ENCODE results near the gene MTREX. TPM values are rescaled to one million over a fixed set of nuclear protein-coding genes. Genes with fewer than 3 reads are reported as not detected.

Gene MTREX
- total and polyA plus RNA-seq, 2 of the 8 experiments (the other 6 are each of a cell fraction or from before 2014, with no cell fraction given) = 16.0 to 130 TPM

DNA sequence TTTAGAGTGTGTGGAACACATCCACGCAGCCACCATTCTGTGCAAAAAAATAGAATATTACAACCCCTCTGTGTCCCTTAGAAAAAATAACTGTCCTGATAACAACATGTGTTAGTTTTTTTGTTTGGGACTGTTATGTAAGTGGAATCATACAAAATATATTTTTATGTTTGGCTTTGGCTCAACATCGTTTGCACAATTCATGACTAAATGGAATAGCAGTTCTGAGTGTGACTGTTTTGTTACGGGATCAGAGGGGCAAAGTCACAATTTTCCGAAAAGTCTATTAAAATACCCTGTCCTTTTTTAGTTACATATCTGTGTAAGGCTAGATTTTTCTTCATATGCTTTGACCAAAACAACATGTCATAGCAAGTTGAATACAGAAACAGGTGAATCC is 12.8 kb downstream of the MTREX start:
- Histone ChIP-seq H3K4me1 (replicated peaks in 1 of 4; ENCODE audit: control insufficient read depth in 3 of 4, insufficient read depth in 4 of 4, low read length in 3 of 4) (no peaks in the 10 kb centered on the region), H3K27ac (ENCODE audit: low read depth, low read length) (no peak overlapping the region), H2BK20ac (ENCODE audit: low read length) (no peak overlapping the region), H3K79me1 (ENCODE audit: low read depth, low read length) (no peaks in the 10 kb centered on the region), H3K18ac (ENCODE audit: extremely low read depth, low read length) (no peak overlapping the region), H2AK5ac (ENCODE audit: low read depth, low read length) (no peak overlapping the region), H4K5ac (ENCODE audit: insufficient read length, low read depth, low read length) (no peak overlapping the region), H4K8ac (ENCODE audit: extremely low read depth, insufficient read depth, low read length) (no peak overlapping the region), H3K23ac (ENCODE audit: insufficient read length) (no peak overlapping the region), H3K14ac (ENCODE audit: insufficient read length) (no peak overlapping the region), H3K4me2 (ENCODE audit: insufficient read depth in 1 of 2, low read depth in 2 of 2, low read length in 2 of 2) (no peak overlapping the region), H2BK120ac (replicated peaks; ENCODE audit: low read depth, low read length) (no peak overlapping the region), H2AFZ (ENCODE audit: low read length) (no peak overlapping the region), H3K9ac (replicated peaks in 1 of 4; ENCODE audit: extremely low read depth in 1 of 4, low read depth in 3 of 4, low read length in 3 of 4) (no peak overlapping the region), H2BK15ac (ENCODE audit: low read length) (no peak overlapping the region), H3K27me3 (replicated peaks in 1 of 4; ENCODE audit: control insufficient read depth in 3 of 4, extremely low read depth in 1 of 4, insufficient read depth in 3 of 4, low read length in 3 of 4) (no peaks in the 10 kb centered on the region), H2BK12ac (ENCODE audit: low read depth, low read length) (no peak overlapping the region), H4K91ac (replicated peaks; ENCODE audit: insufficient read length, low read length) (no peak overlapping the region), H3K36me3 (ENCODE audit: control insufficient read depth in 2 of 4, insufficient read depth in 4 of 4, low read length in 3 of 4) (peaks cover 0 to 9% (median 0%) of the 10 kb centered on the region in 4 experiments; a peak in 4 of 8 replicates), H2BK5ac (ENCODE audit: low read depth, low read length) (no peak overlapping the region), H3K4me3 (ENCODE audit: extremely low read depth in 1 of 4, insufficient read depth in 2 of 4, low read depth in 3 of 4, low read length in 4 of 4) (no peak overlapping the region), H3K4ac (replicated peaks; ENCODE audit: insufficient read length, low read depth, low read length) (no peak overlapping the region), H3K9me3 (ENCODE audit: insufficient read depth in 2 of 2, low read depth in 1 of 2, low read length in 1 of 2) (no peaks in the 10 kb centered on the region), H3K23me2 (ENCODE audit: low read depth, low read length) (no peaks in the 10 kb centered on the region), H3K56ac (replicated peaks; ENCODE audit: insufficient read length, low read depth, low read length) (no peak overlapping the region), H3K79me2 (ENCODE audit: control insufficient read depth in 1 of 2, insufficient read depth in 2 of 2, low read length in 2 of 2) (peaks cover 0 to 74% of the 10 kb centered on the region in 2 experiments; a peak in 2 of 4 replicates), H4K20me1 (replicated peaks in 1 of 2; ENCODE audit: control insufficient read depth in 1 of 2, insufficient read depth in 2 of 2, low read length in 2 of 2) (peaks cover 0 to 2% of the 10 kb centered on the region in 2 experiments)
- DNase-seq (ENCODE audit: low read depth in 1 of 2, low spot score in 2 of 2) (no peak), FAIRE-seq (no peak)
- POLR2A ChIA-PET (ENCODE audit: partially characterized antibody) = no interaction called here
- WGBS, 2 experiments (ENCODE audit: extremely low coverage in 1 of 2, insufficient coverage in 1 of 2, insufficient read length in 1 of 2, insufficient replicate concordance in 2 of 2, low coverage in 1 of 2, low lambda C conversion rate in 2 of 2, missing lambda C conversion rate in 1 of 2) = 90% methylated on average over 4 of the region's 4 CpGs; no CpG with 5 or more reads in 1 of the 2 experiments
- CTCF ChIA-PET (ENCODE audit: partially characterized antibody) = no interaction called here
- TF ChIP-seq SIRT6 (IDR thresholded peaks at IDR 0.05; ENCODE audit: low read length) (no peak), SIN3A (conservative IDR thresholded peaks at IDR 0.05 in 1 of 2, IDR thresholded peaks at IDR 0.05 in 1 of 2; ENCODE audit: low read depth in 1 of 2, low read length in 2 of 2) (no peak), GTF2F1 (IDR thresholded peaks at IDR 0.05; ENCODE audit: borderline replicate concordance, low read depth, low read length) (no peak), SP2 (IDR thresholded peaks at IDR 0.05; ENCODE audit: low read length) (no peak), NRF1 (IDR thresholded peaks at IDR 0.05; ENCODE audit: low read depth, low read length) (no peak), SP1 (IDR thresholded peaks at IDR 0.05; ENCODE audit: low read depth, low read length) (no peak), JUN (IDR thresholded peaks at IDR 0.05; ENCODE audit: low read depth, low read length) (no peak), CHD1 (IDR thresholded peaks at IDR 0.05; ENCODE audit: low read depth, low read length) (no peak), CREB1 (IDR thresholded peaks at IDR 0.05) (no peak), TBP (IDR thresholded peaks at IDR 0.05; ENCODE audit: low read depth, low read length) (no peak), POU5F1 (IDR thresholded peaks at IDR 0.05; ENCODE audit: low read depth, low read length) (no peak), GABPA (IDR thresholded peaks at IDR 0.05; ENCODE audit: borderline replicate concordance, insufficient read depth, low read length) (no peak)
- TF ChIP-seq, protein P1, sequence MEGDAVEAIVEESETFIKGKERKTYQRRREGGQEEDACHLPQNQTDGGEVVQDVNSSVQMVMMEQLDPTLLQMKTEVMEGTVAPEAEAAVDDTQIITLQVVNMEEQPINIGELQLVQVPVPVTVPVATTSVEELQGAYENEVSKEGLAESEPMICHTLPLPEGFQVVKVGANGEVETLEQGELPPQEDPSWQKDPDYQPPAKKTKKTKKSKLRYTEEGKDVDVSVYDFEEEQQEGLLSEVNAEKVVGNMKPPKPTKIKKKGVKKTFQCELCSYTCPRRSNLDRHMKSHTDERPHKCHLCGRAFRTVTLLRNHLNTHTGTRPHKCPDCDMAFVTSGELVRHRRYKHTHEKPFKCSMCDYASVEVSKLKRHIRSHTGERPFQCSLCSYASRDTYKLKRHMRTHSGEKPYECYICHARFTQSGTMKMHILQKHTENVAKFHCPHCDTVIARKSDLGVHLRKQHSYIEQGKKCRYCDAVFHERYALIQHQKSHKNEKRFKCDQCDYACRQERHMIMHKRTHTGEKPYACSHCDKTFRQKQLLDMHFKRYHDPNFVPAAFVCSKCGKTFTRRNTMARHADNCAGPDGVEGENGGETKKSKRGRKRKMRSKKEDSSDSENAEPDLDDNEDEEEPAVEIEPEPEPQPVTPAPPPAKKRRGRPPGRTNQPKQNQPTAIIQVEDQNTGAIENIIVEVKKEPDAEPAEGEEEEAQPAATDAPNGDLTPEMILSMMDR (IDR thresholded peaks at IDR 0.05; ENCODE audit: control extremely low read depth in 1 of 3, insufficient read depth in 1 of 3, low read depth in 1 of 3, low read length in 3 of 3) = no peak
